HepG2 (cell line): ENCODE measurements around the gene DENND4C. TPM values are rescaled to one million over a fixed set of nuclear protein-coding genes. Genes with fewer than 3 reads are reported as not detected.
A peak's percentile ranks its signal among the peaks of the same experiment; 100 is the strongest.

Experiments
- ATAC-seq: fragments of 200-7000 bp; cut with Tn5 transposase; 3 replicates; pipeline ENCODE4 v1.9.1; 2020; ENCODE audit warnings: mild to moderate bottlenecking, moderate library complexity
- BruUV-seq: library from RNA; stranded (reverse); fragments of 400-500 nt; replicated peaks from 2 replicates; lab custom pipeline; 2021; lab: Mats Ljungman, UMichigan
- CTCF ChIA-PET: fragments of 300-600 bp; formaldehyde crosslinking; extraction: SDS; loops from one replicate; lab custom pipeline; 2021; ENCODE audit warnings: low total read pairs, inconsistent platforms, low intra/inter-chr PET ratio; lab: Yijun Ruan, JAX
- POLR2A ChIA-PET: fragments of 350-600 bp; sonication (Branson Sonifier 250); formaldehyde crosslinking; loops from one replicate; lab custom pipeline; 2020; ENCODE audit warnings: antibody characterized with exemption, inconsistent platforms; lab: Yijun Ruan, JAX
- DNase-seq: peaks from one replicate; pipeline ENCODE4 v3.0.0-alpha.2; 2015; ENCODE audit warnings: low spot score
- FAIRE-seq: peaks from 3 replicates; lab custom pipeline; 2011; peaks lifted over from hg19 to GRCh38; lab: Jason Lieb, UNC
- H2AFZ ChIP-seq: one replicate; pipeline ENCODE4 v1.6.1; 2011; ENCODE audit warnings: low read length, inconsistent platforms
- H3K27ac ChIP-seq: fragments of 300-600 bp; 3 replicates; pipeline ENCODE4 v1.8.0; 2011; ENCODE audit warnings: mixed run types, mild to moderate bottlenecking, mixed read lengths, low read length, inconsistent platforms; ENCODE audit not compliant: insufficient read depth; ENCODE audit errors: extremely low read length
- H3K27me3 ChIP-seq, 2 experiments: fragments of 200-600 bp in 1 of 2; 2 replicates in 1 of 2; 3 replicates in 1 of 2; pipeline versions ENCODE4 v1.6.0 to v1.8.0; 2011; ENCODE audit warnings: low read length in 2 of 2, mild to moderate bottlenecking in 2 of 2, moderate library complexity in 2 of 2, inconsistent platforms in 1 of 2; ENCODE audit not compliant: insufficient read depth in 2 of 2, control insufficient read depth in 1 of 2
- H3K36me3 ChIP-seq, 2 experiments: fragments of 200-600 bp in 1 of 2; replicated peaks in 1 of 2; 2 replicates in 1 of 2; 3 replicates in 1 of 2; pipeline versions ENCODE4 v1.5.1 to v1.8.0; 2011; ENCODE audit warnings: low read length in 2 of 2, inconsistent platforms in 1 of 2; ENCODE audit not compliant: insufficient read depth in 2 of 2, control insufficient read depth in 1 of 2
- H3K4me1 ChIP-seq: 2 replicates; pipeline ENCODE4 v1.5.1; 2012; ENCODE audit warnings: low read length, inconsistent platforms; ENCODE audit not compliant: insufficient read depth
- H3K4me2 ChIP-seq: 2 replicates; pipeline ENCODE4 v1.6.0; 2011; ENCODE audit warnings: low read depth, low read length, inconsistent platforms
- H3K4me3 ChIP-seq, 3 experiments: fragments of 200-600 bp in 1 of 3; sonication (generic), shearing (Covaris generic) in 1 of 3; replicated peaks in 1 of 3; 2 replicates each; pipeline ENCODE4 v1.5.1; 2011 to 2016; ENCODE audit warnings: low read length in 3 of 3, inconsistent platforms in 2 of 3, low read depth in 2 of 3, mild to moderate bottlenecking in 2 of 3, control low read depth in 1 of 3, mixed read lengths in 1 of 3; ENCODE audit not compliant: insufficient read depth in 1 of 3
- H3K79me2 ChIP-seq: one replicate; pipeline ENCODE4 v1.6.1; 2011; ENCODE audit warnings: low read length, inconsistent platforms; ENCODE audit not compliant: insufficient read depth
- H3K9ac ChIP-seq: 2 replicates; pipeline ENCODE4 v1.6.0; 2011; ENCODE audit warnings: mild to moderate bottlenecking, low read depth, low read length, inconsistent platforms; ENCODE audit not compliant: insufficient read depth
- H3K9me3 ChIP-seq: 2 replicates; pipeline ENCODE4 v1.5.1; 2012; ENCODE audit warnings: mild to moderate bottlenecking, low read length
- H4K20me1 ChIP-seq: 2 replicates; pipeline ENCODE4 v1.6.0; 2011; ENCODE audit warnings: inconsistent platforms, mild to moderate bottlenecking, low read length, moderate library complexity; ENCODE audit not compliant: insufficient read depth
- AHDC1 ChIP-seq: sonication (generic); formaldehyde crosslinking; IDR thresholded peaks from 2 replicates; pipeline ENCODE4 v1.5.1; 2020; ENCODE audit warnings: mild to moderate bottlenecking, missing genetic modification reagents, borderline replicate concordance
- CEBPG ChIP-seq: IDR thresholded peaks from 2 replicates; pipeline ENCODE4 v1.6.1; 2016
- LCORL ChIP-seq, 2 experiments: fragments of 450-650 bp in 1 of 2; sonication (generic) in 1 of 2; formaldehyde crosslinking in 1 of 2; IDR thresholded peaks; 2 replicates each; pipeline versions ENCODE4 v1.5.0 to v1.6.1; 2017 to 2020; ENCODE audit warnings: antibody characterized with exemption in 1 of 2, missing genetic modification reagents in 1 of 2
- MAFF ChIP-seq: IDR thresholded peaks from 2 replicates; pipeline ENCODE4 v1.6.1; 2011; ENCODE audit warnings: low read depth, low read length, improper control_type of control experiment
- MNT ChIP-seq: fragments of 450-650 bp; IDR thresholded peaks from 2 replicates; pipeline ENCODE4 v1.6.1; 2016
- TFE3 ChIP-seq: IDR thresholded peaks from 2 replicates; pipeline ENCODE4 v1.6.1; 2016
- ZGPAT ChIP-seq: IDR thresholded peaks from 2 replicates; pipeline ENCODE4 v1.6.1; 2016; ENCODE audit warnings: mild to moderate bottlenecking
- ZNF501 ChIP-seq: sonication (generic); formaldehyde crosslinking; IDR thresholded peaks from 2 replicates; pipeline ENCODE4 v1.5.1; 2020; ENCODE audit warnings: mild to moderate bottlenecking, moderate library complexity, missing genetic modification reagents
- ZNF619 ChIP-seq: sonication (generic); formaldehyde crosslinking; IDR thresholded peaks from 2 replicates; pipeline ENCODE4 v1.4.0; 2020; ENCODE audit warnings: mild to moderate bottlenecking, missing genetic modification reagents
- WGBS: methylation state at CpG from one replicate; pipeline ENCODE4 v1.1.6; 2017; ENCODE audit warnings: low lambda C conversion rate; 5-methylcytosine and 5-hydroxymethylcytosine counted together
- in situ Hi-C: cut with HindIII; loops from 2 replicates; pipeline ENCODE4 v1.10.0; 2017; ENCODE audit warnings: low pct_unique_long_range_greater_than_20kb; ENCODE audit not compliant: extremely low pct_ligation_motif_present
- intact Hi-C: fragments of 100-400 bp; cut with micrococcal nuclease; formaldehyde crosslinking; loops from one replicate; pipeline ENCODE4 v1.10.0; 2022; ENCODE audit not compliant: unreplicated experiment
- polyA plus RNA-seq, 8 experiments: library from polyadenylated mRNA; depleted of rRNA in 3 of 8; stranded (reverse) in 7 of 8; unstranded in 1 of 8; fragments of >200 nt; fragmentation: Illumina TruSeq in 4 of 8; extraction: Trizol in 4 of 8; gene quantifications; 2 replicates each; pipeline versions ENCODE4 v1.2.1 to v1.2.3, GENCODE V29; 2011 to 2016; ENCODE audit warnings: low read depth in 4 of 8, missing spikeins in 1 of 8, mixed read lengths in 1 of 8; ENCODE audit not compliant: insufficient read depth in 1 of 8
- total RNA-seq, 5 experiments: library from RNA; depleted of rRNA; stranded (reverse); fragments of >200 nt; fragmentation: Illumina TruSeq; extraction: Trizol; gene quantifications; 2 replicates each; pipeline ENCODE4 v1.2.3, GENCODE V29; 2016; ENCODE audit warnings: low read depth in 1 of 5

The DENND4C gene
- total and polyA plus RNA-seq, 2 of the 13 experiments (the other 11 are each of a cell fraction or from before 2014, with no cell fraction given): 19.1 to 27.2 TPM

- TF ChIP-seq MNT: no peak
- TF ChIP-seq ZNF619 (CRISPR knock-in tag): no peak
Observed at GRCh38 chr9:19181561-19181960, 48.9 kb upstream of the DENND4C start (continued).

DNA sequence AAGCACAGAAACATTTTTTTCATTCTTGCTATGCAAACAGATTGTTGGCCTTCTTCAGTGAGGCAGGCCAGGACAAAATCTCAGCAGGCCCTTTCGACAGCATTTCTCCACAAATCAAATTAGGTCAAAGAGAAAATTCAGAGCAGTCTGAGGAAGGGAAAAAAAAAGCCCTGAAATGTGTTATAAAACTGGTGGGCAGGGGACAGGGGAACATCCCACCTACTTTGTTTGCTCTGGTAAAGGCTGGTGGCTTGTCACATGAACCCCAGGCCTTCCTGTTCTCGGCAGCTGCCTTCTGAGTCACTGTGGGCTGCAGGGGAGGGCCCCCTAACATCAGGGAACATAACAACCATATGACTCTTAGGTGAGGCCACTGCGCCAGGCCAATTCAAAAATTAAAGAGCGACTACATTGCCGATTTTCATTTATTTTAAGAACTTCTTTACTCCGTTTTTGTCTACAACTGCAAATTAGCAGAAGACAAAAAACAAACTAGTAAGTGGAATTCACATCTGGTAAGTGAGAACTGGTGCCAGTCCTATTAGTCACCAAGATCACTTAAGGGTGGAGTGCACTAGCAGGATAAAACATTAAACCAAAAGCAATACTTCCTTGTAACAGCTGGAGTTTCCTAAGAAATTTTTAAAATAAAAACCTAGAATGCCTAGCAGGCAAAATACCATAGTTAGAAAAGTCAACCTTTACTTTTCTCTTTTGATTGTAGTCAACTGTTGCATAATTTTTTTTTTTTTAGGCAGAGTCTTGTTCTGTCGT is 46.2 kb upstream of the DENND4C start:
- no peaks in the 10 kb centered on the region for H3K36me3 ChIP-seq
- intact Hi-C loops (loop anchor here (2.0 to 10.0 kb wide), 2 partner anchors 46 to 270 kb away; partner anchors contain the start of gene DENND4C), in situ Hi-C loops (no loop called here)
- H3K9me3 ChIP-seq: no peaks in the 10 kb centered on the region
- no peaks in the 10 kb centered on the region for H4K20me1 ChIP-seq
- CTCF ChIA-PET: no interaction called here
- peak overlapping the region; percentile 61 for H3K27ac ChIP-seq
- H3K79me2 ChIP-seq: no peaks in the 10 kb centered on the region
- DNase-seq (peak; percentile 76), ATAC-seq (peak; percentile 98), FAIRE-seq (no peak)
- POLR2A ChIA-PET: interaction anchor here (0.7 to 1.7 kb wide), 8 partner anchors 10 to 195 kb away, joined by 3 to 5 read pairs (median 3); partner anchors contain the start of genes DENND4C, RPS6 and RRAGA
- H2AFZ ChIP-seq: no peak overlapping the region
- WGBS: 9% methylated on average over 7 of the region's 7 CpGs
- H3K4me2 ChIP-seq: peak overlapping the region; percentile 62
- peaks cover 30% of the 10 kb centered on the region for H3K4me1 ChIP-seq
- peak overlapping the region; percentile 40; the same call in 1 of the 2 replicates for H3K9ac ChIP-seq
- H3K27me3 ChIP-seq: no peaks in the 10 kb centered on the region
- peak overlapping the region in 1 of 3 experiments; percentile 39; a peak in 2 of 6 replicates for H3K4me3 ChIP-seq
- BruUV-seq: no TSS peak
- TF ChIP-seq MAFF (no peak), ZNF501 (CRISPR knock-in tag) (peak; percentile 60; the same call in 1 of the 2 replicates), ZGPAT (CRISPR knock-in tag) (peak; percentile 38; the same call in 1 of the 2 replicates), CEBPG (CRISPR knock-in tag) (no peak), AHDC1 (CRISPR knock-in tag) (peak; percentile 36; the same call in 1 of the 2 replicates), LCORL (IDR thresholded peaks at IDR 0.05) (no peak), LCORL (CRISPR knock-in tag; IDR thresholded peaks at IDR 0.05) (peak; percentile 27; the same call in 1 of the 2 replicates), TFE3 (CRISPR knock-in tag) (peak; percentile 91)
